ENCODE results near the gene CBX5. TPM values are rescaled to one million over a fixed set of nuclear protein-coding genes. Genes with fewer than 3 reads are reported as not detected.

CBX5 gene
- total RNA-seq, 1 experiment from 2014 or later, result 130 TPM

DNA sequence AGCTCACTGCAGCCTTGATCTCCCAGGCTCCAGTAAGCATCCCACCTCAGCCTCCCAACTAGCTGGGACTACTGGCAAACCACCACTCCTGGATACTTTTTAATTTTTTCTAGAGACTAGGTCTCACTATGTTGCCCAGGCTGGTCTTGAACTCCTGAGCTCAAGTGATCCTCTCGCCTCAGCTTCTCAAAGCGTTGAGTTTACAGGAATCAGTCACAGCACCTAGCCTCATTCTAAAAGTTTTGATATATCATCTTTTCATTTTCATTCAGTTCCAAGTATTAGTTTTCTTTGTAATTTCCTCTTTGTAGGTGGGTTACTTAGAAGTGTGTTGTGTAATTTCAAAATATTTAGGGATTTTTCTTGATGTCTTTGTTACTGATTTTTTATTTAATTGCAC, 9.6 kb downstream of the CBX5 start:
- H3K36me3 ChIP-seq (ENCODE audit: control insufficient read depth, insufficient read depth, low read length), result peaks cover 15% of the 10 kb centered on the region
- intact Hi-C loops (cut with micrococcal nuclease; ENCODE audit: unreplicated experiment), result no loop called here
- peaks cover 9% of the 10 kb centered on the region for H3K4me1 ChIP-seq (ENCODE audit: control insufficient read depth, insufficient read depth, low read length)
- in situ Hi-C loops (cut with HindIII; ENCODE audit: low pct_unique_long_range_greater_than_20kb, low sequenced_read_pairs), result no loop called here
- no peaks in the 10 kb centered on the region for H3K9me3 ChIP-seq (ENCODE audit: control insufficient read depth, insufficient read depth, low read depth, low read length)
- H3K27ac ChIP-seq (ENCODE audit: low read length), result peak overlapping the region; percentile 0; the same call in 1 of the 2 replicates
- TF ChIP-seq SIN3A (IDR thresholded peaks at IDR 0.05; ENCODE audit: borderline replicate concordance, insufficient read depth, low read depth, low read length), result no peak
- no peak for TF ChIP-seq TCF7L2 (IDR thresholded peaks at IDR 0.05; ENCODE audit: low read depth, low read length)
- TF ChIP-seq, protein P1, sequence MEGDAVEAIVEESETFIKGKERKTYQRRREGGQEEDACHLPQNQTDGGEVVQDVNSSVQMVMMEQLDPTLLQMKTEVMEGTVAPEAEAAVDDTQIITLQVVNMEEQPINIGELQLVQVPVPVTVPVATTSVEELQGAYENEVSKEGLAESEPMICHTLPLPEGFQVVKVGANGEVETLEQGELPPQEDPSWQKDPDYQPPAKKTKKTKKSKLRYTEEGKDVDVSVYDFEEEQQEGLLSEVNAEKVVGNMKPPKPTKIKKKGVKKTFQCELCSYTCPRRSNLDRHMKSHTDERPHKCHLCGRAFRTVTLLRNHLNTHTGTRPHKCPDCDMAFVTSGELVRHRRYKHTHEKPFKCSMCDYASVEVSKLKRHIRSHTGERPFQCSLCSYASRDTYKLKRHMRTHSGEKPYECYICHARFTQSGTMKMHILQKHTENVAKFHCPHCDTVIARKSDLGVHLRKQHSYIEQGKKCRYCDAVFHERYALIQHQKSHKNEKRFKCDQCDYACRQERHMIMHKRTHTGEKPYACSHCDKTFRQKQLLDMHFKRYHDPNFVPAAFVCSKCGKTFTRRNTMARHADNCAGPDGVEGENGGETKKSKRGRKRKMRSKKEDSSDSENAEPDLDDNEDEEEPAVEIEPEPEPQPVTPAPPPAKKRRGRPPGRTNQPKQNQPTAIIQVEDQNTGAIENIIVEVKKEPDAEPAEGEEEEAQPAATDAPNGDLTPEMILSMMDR (IDR thresholded peaks at IDR 0.05), result no peak
- TF ChIP-seq, protein P2, sequence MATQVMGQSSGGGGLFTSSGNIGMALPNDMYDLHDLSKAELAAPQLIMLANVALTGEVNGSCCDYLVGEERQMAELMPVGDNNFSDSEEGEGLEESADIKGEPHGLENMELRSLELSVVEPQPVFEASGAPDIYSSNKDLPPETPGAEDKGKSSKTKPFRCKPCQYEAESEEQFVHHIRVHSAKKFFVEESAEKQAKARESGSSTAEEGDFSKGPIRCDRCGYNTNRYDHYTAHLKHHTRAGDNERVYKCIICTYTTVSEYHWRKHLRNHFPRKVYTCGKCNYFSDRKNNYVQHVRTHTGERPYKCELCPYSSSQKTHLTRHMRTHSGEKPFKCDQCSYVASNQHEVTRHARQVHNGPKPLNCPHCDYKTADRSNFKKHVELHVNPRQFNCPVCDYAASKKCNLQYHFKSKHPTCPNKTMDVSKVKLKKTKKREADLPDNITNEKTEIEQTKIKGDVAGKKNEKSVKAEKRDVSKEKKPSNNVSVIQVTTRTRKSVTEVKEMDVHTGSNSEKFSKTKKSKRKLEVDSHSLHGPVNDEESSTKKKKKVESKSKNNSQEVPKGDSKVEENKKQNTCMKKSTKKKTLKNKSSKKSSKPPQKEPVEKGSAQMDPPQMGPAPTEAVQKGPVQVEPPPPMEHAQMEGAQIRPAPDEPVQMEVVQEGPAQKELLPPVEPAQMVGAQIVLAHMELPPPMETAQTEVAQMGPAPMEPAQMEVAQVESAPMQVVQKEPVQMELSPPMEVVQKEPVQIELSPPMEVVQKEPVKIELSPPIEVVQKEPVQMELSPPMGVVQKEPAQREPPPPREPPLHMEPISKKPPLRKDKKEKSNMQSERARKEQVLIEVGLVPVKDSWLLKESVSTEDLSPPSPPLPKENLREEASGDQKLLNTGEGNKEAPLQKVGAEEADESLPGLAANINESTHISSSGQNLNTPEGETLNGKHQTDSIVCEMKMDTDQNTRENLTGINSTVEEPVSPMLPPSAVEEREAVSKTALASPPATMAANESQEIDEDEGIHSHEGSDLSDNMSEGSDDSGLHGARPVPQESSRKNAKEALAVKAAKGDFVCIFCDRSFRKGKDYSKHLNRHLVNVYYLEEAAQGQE (IDR thresholded peaks at IDR 0.05; ENCODE audit: insufficient read depth in 1 of 2, low read depth in 2 of 2, low read length in 1 of 2), result no peak
- no peak for TF ChIP-seq POLR2AphosphoS5 (IDR thresholded peaks at IDR 0.05; ENCODE audit: low read depth, low read length)
- CTCF ChIA-PET, result interaction anchor here (0.6 kb wide), 1 partner anchor 9 kb away, joined by 4 read pairs; no protein-coding TSS in a partner anchor
- DNase-seq (ENCODE audit: low read depth, low spot score), result no peak
- H3K4me3 ChIP-seq (ENCODE audit: low read depth in 2 of 2, low read length in 2 of 2), result no peak overlapping the region
- no peak for ATAC-seq
- no TSS peak for BruUV-seq (replicated peaks)
- POLR2A ChIA-PET, result interaction anchor here (0.5 kb wide), 1 partner anchor 51 kb away, joined by 6 read pairs; no protein-coding TSS in a partner anchor
- H3K27me3 ChIP-seq (ENCODE audit: control insufficient read depth, insufficient read depth, low read length), result no peaks in the 10 kb centered on the region

DNA sequence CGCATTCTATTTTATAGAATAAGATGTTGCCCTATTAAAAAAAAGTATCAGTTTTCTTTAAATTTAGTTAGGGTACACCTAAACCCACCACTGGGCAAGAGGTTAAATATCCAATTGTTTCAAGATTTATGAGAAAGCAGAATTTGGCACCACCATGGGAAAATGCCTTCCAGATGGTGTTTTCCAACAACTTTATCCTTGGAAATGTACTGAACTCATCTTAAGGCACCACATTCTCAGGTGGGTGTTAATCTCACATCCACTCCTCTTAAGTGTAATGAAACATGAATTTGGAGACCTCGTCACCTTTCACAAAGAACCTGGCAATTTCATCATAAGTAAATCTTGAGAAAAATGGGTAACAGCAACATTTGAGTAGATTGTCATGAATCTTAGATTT, 13.1 kb downstream of the CBX5 start:
- DNase-seq (ENCODE audit: low read depth, low spot score), result no peak
- ATAC-seq, result no peak
- no TSS peak for BruUV-seq (replicated peaks)
- no peaks in the 10 kb centered on the region for H3K9me3 ChIP-seq (ENCODE audit: control insufficient read depth, insufficient read depth, low read depth, low read length)
- no peak overlapping the region for H3K4me3 ChIP-seq (ENCODE audit: low read depth in 2 of 2, low read length in 2 of 2)
- ChIA-PET CTCF (no interaction called here), POLR2A (no interaction called here)
- no peaks in the 10 kb centered on the region for H3K27me3 ChIP-seq (ENCODE audit: control insufficient read depth, insufficient read depth, low read length)
- peaks cover 2% of the 10 kb centered on the region; the same call in 1 of the 2 replicates for H3K36me3 ChIP-seq (ENCODE audit: control insufficient read depth, insufficient read depth, low read length)
- no peak for TF ChIP-seq SIN3A (IDR thresholded peaks at IDR 0.05; ENCODE audit: borderline replicate concordance, insufficient read depth, low read depth, low read length)
- TF ChIP-seq, protein P1 (IDR thresholded peaks at IDR 0.05), result no peak
- TF ChIP-seq TCF7L2 (IDR thresholded peaks at IDR 0.05; ENCODE audit: low read depth, low read length), result no peak
- no peak for TF ChIP-seq POLR2AphosphoS5 (IDR thresholded peaks at IDR 0.05; ENCODE audit: low read depth, low read length)
- TF ChIP-seq, protein P2 (IDR thresholded peaks at IDR 0.05; ENCODE audit: insufficient read depth in 1 of 2, low read depth in 2 of 2, low read length in 1 of 2), result no peak
- peaks cover 20% of the 10 kb centered on the region for H3K4me1 ChIP-seq (ENCODE audit: control insufficient read depth, insufficient read depth, low read length)
- intact Hi-C loops (cut with micrococcal nuclease; ENCODE audit: unreplicated experiment), result no loop called here
- H3K27ac ChIP-seq (ENCODE audit: low read length), result peak overlapping the region; percentile 35; the same call in 1 of the 2 replicates
- in situ Hi-C loops (cut with HindIII; ENCODE audit: low pct_unique_long_range_greater_than_20kb, low sequenced_read_pairs), result no loop called here
